Hypothalamus (tissue), 51 donors: ENCODE data around the gene TMEM41B.
"Not testable (repeated sequence)": the region's sequence is repeated elsewhere in the genome, so short reads cannot be mapped to it uniquely, and the experiment has no call there.

ENCODE experiments used
- DNase-seq, 51 donors: peaks; one replicate each; lab custom pipeline; 2025; lab: John Stamatoyannopoulos, UW

TMEM41B gene

GRCh38 chr11:9263840-9264315 lies 50.5 kb downstream of the TMEM41B start:
- DNase-seq = peak in 1 of 51 donors; percentile 70

GRCh38 chr11:9260838-9261146 lies 53.6 kb downstream of the TMEM41B start:
- not testable (repeated sequence) for DNase-seq

GRCh38 chr11:9259981-9260837 lies 54.2 kb downstream of the TMEM41B start:
- no peak for DNase-seq

- DNase-seq = not testable (repeated sequence)
These were observed 56.1 kb downstream of the TMEM41B start for GRCh38 chr11:9258279-9258678.

- DNase-seq = no peak
These were observed 60.0 kb downstream of the TMEM41B start for GRCh38 chr11:9254416-9254815.

- DNase-seq = no peak
These were observed 61.3 kb downstream of the TMEM41B start for GRCh38 chr11:9253086-9253485.

- DNase-seq = no peak
These were observed 63.1 kb downstream of the TMEM41B start for GRCh38 chr11:9251311-9251710.

GRCh38 chr11:9250139-9250582 lies 64.2 kb downstream of the TMEM41B start:
- no peak for DNase-seq

- DNase-seq = no peak
These were observed 65.1 kb downstream of the TMEM41B start for GRCh38 chr11:9249252-9249651.

- no peak for DNase-seq
These were observed 66.5 kb downstream of the TMEM41B start for GRCh38 chr11:9247863-9248262.

GRCh38 chr11:9236242-9236641 lies 78.2 kb downstream of the TMEM41B start:
- not testable (repeated sequence) for DNase-seq

GRCh38 chr11:9232482-9232881 lies 81.9 kb downstream of the TMEM41B start:
- DNase-seq = peak in 2 of 51 donors; percentile 23 to 31

GRCh38 chr11:9231848-9232177 lies 82.6 kb downstream of the TMEM41B start:
- peak in 9 of 51 donors; percentile 6 to 85 (median 30) for DNase-seq
